ENCODE measurements around the gene CYREN. TPM values are rescaled to one million over a fixed set of nuclear protein-coding genes. Genes with fewer than 3 reads are reported as not detected.

Gene CYREN
- total and polyA plus RNA-seq, 9 of the 15 experiments (the other 6 are each of a cell fraction or from before 2014, with no cell fraction given), result 13.9 to 108 (median 88.8) TPM

DNA sequence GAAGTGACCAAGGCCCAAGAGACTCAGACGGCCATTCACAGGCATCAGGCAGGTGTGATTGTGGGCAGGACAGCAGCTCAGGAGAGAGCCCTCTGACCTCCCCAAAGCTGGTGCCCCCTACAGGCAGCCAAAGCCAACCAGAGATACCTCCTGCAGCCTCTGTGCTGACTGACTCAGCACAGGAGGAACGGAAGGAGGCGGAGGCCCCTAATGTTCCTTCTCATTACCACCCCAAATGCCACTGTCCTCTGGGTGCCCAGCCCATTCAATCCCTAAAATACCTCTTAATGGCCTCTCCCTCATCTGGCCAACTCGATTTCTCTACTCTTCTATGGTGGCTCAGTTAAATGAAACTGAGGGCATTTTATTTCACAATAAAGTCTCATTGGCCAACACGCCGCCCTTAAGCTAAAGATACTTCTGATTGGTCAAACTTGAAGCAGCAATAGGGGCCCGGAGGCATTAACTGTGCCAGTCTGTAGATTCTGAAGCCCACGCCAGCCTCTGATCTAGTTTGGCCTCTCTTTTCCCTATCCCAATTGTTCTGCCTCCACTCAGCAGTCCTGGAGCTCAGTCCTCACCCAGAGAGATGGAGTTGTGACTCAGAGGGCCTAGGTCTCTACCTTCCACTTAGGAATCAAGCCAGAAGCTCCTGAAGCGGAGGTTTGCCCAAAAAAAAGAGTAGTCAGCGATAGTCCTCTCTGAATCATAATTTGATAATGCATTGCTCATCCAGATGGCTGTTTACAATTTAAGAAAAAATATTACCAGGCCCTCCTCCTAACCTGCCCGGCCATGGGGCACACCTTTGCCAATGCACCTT is 1.2 kb downstream of the CYREN start (continued):
- no peak for TF ChIP-seq CBFA2T2 (conservative IDR thresholded peaks at IDR 0.05)
- peak; percentile 21; the same call in 1 of the 2 replicates for TF ChIP-seq SMARCE1 (IDR thresholded peaks at IDR 0.05)
- no peak for TF ChIP-seq ZNF586 (CRISPR knock-in tag; conservative IDR thresholded peaks at IDR 0.05)
- no peak for TF ChIP-seq SPI1 (IDR thresholded peaks at IDR 0.05; ENCODE audit: borderline replicate concordance, low read depth, low read length)
- TF ChIP-seq MAFF (IDR thresholded peaks at IDR 0.05; ENCODE audit: low read length), result peak; percentile 60
- peak; percentile 55 for TF ChIP-seq MAFG (tag; conservative IDR thresholded peaks at IDR 0.05)
- no peak for TF ChIP-seq ZNF324 (CRISPR knock-in tag; IDR thresholded peaks at IDR 0.05)
- TF ChIP-seq, protein P1, sequence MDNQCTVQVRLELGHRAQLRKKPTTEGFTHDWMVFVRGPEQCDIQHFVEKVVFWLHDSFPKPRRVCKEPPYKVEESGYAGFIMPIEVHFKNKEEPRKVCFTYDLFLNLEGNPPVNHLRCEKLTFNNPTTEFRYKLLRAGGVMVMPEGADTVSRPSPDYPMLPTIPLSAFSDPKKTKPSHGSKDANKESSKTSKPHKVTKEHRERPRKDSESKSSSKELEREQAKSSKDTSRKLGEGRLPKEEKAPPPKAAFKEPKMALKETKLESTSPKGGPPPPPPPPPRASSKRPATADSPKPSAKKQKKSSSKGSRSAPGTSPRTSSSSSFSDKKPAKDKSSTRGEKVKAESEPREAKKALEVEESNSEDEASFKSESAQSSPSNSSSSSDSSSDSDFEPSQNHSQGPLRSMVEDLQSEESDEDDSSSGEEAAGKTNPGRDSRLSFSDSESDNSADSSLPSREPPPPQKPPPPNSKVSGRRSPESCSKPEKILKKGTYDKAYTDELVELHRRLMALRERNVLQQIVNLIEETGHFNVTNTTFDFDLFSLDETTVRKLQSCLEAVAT (IDR thresholded peaks at IDR 0.05), result no peak
- TF ChIP-seq ZNF212 (CRISPR knock-in tag; IDR thresholded peaks at IDR 0.05), result no peak
- TF ChIP-seq BRD4 (IDR thresholded peaks at IDR 0.05), result no peak
- peak; percentile 32; the same call in 1 of the 2 replicates for TF ChIP-seq NBN (IDR thresholded peaks at IDR 0.05; ENCODE audit: low read depth)
- no peak for TF ChIP-seq RBM22 (IDR thresholded peaks at IDR 0.05; ENCODE audit: low read depth, low read length, poor library complexity, severe bottlenecking)
- TF ChIP-seq ZNF830 (CRISPR knock-in tag; IDR thresholded peaks at IDR 0.05), result no peak
- TF ChIP-seq MCM7 (IDR thresholded peaks at IDR 0.05), result no peak
- no peak for TF ChIP-seq CHD1 (IDR thresholded peaks at IDR 0.05; ENCODE audit: low read length)
- TF ChIP-seq, protein P2, sequence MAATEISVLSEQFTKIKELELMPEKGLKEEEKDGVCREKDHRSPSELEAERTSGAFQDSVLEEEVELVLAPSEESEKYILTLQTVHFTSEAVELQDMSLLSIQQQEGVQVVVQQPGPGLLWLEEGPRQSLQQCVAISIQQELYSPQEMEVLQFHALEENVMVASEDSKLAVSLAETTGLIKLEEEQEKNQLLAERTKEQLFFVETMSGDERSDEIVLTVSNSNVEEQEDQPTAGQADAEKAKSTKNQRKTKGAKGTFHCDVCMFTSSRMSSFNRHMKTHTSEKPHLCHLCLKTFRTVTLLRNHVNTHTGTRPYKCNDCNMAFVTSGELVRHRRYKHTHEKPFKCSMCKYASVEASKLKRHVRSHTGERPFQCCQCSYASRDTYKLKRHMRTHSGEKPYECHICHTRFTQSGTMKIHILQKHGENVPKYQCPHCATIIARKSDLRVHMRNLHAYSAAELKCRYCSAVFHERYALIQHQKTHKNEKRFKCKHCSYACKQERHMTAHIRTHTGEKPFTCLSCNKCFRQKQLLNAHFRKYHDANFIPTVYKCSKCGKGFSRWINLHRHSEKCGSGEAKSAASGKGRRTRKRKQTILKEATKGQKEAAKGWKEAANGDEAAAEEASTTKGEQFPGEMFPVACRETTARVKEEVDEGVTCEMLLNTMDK (IDR thresholded peaks at IDR 0.05; ENCODE audit: borderline replicate concordance, insufficient read depth, low read depth, low read length, poor library complexity, severe bottlenecking), result peak; percentile 91
- peak in 1 of 2 experiments; percentile 62; a peak in 2 of 4 replicates for TF ChIP-seq MAZ (CRISPR knock-in tag; conservative IDR thresholded peaks at IDR 0.05 in 1 of 2, IDR thresholded peaks at IDR 0.05 in 1 of 2)
- no peak for TF ChIP-seq CHD2 (IDR thresholded peaks at IDR 0.05; ENCODE audit: low read depth, low read length)
- TF ChIP-seq PHF20 (IDR thresholded peaks at IDR 0.05; ENCODE audit: partially characterized antibody), result no peak
- peak; percentile 54; the same call in 1 of the 2 replicates for TF ChIP-seq FOSL1 (tag; conservative IDR thresholded peaks at IDR 0.05)
- TF ChIP-seq ZBTB8A (IDR thresholded peaks at IDR 0.05; ENCODE audit: partially characterized antibody), result no peak
- TF ChIP-seq, protein P3, sequence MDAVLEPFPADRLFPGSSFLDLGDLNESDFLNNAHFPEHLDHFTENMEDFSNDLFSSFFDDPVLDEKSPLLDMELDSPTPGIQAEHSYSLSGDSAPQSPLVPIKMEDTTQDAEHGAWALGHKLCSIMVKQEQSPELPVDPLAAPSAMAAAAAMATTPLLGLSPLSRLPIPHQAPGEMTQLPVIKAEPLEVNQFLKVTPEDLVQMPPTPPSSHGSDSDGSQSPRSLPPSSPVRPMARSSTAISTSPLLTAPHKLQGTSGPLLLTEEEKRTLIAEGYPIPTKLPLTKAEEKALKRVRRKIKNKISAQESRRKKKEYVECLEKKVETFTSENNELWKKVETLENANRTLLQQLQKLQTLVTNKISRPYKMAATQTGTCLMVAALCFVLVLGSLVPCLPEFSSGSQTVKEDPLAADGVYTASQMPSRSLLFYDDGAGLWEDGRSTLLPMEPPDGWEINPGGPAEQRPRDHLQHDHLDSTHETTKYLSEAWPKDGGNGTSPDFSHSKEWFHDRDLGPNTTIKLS (IDR thresholded peaks at IDR 0.05; ENCODE audit: borderline replicate concordance, low read depth), result peak; percentile 21; the same call in 1 of the 2 replicates
- TF ChIP-seq, protein P4, sequence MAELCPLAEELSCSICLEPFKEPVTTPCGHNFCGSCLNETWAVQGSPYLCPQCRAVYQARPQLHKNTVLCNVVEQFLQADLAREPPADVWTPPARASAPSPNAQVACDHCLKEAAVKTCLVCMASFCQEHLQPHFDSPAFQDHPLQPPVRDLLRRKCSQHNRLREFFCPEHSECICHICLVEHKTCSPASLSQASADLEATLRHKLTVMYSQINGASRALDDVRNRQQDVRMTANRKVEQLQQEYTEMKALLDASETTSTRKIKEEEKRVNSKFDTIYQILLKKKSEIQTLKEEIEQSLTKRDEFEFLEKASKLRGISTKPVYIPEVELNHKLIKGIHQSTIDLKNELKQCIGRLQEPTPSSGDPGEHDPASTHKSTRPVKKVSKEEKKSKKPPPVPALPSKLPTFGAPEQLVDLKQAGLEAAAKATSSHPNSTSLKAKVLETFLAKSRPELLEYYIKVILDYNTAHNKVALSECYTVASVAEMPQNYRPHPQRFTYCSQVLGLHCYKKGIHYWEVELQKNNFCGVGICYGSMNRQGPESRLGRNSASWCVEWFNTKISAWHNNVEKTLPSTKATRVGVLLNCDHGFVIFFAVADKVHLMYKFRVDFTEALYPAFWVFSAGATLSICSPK (IDR thresholded peaks at IDR 0.05; ENCODE audit: borderline replicate concordance), result no peak
